Mesenchymal stem cell (in vitro differentiated cells and primary cell): ENCODE data around the gene FOLR3.

Experiments used
- DNase-seq: peaks from one replicate; pipeline ENCODE4 v3.0.0-alpha.2; 2013
- H2AFZ ChIP-seq: one replicate; pipeline ENCODE4 v1.6.1; 2013; ENCODE audit warnings: low read depth, mild to moderate bottlenecking, control low read depth, inconsistent platforms, low read length, moderate library complexity
- H2AK5ac ChIP-seq: 2 replicates; pipeline ENCODE4 v1.6.1; 2013; ENCODE audit warnings: low read length, moderate library complexity, mild to moderate bottlenecking, inconsistent platforms; ENCODE audit not compliant: severe bottlenecking
- H2BK120ac ChIP-seq: one replicate; pipeline ENCODE4 v1.6.1; 2013; ENCODE audit warnings: low read depth, mild to moderate bottlenecking, inconsistent platforms, low read length, moderate library complexity
- H2BK12ac ChIP-seq, 2 experiments: one replicate each; pipeline ENCODE4 v1.6.1; 2013; ENCODE audit warnings: inconsistent platforms in 2 of 2, low read length in 2 of 2, mild to moderate bottlenecking in 2 of 2, moderate library complexity in 2 of 2, control low read depth in 1 of 2
- H2BK15ac ChIP-seq: one replicate; pipeline ENCODE4 v1.6.1; 2013; ENCODE audit warnings: mild to moderate bottlenecking, low read depth, inconsistent platforms; ENCODE audit not compliant: poor library complexity, severe bottlenecking
- H2BK5ac ChIP-seq: 2 replicates; pipeline ENCODE4 v1.6.1; 2013; ENCODE audit warnings: low read depth, mild to moderate bottlenecking, low read length, control low read depth, inconsistent platforms; ENCODE audit not compliant: poor library complexity, severe bottlenecking
- H3K14ac ChIP-seq, 2 experiments: one replicate each; pipeline ENCODE4 v1.6.1; 2013; ENCODE audit warnings: inconsistent platforms in 2 of 2, low read length in 2 of 2, control low read depth in 1 of 2, mild to moderate bottlenecking in 1 of 2, moderate library complexity in 1 of 2
- H3K18ac ChIP-seq, 2 experiments: one replicate each; pipeline ENCODE4 v1.6.1; 2013; ENCODE audit warnings: inconsistent platforms in 2 of 2, low read length in 2 of 2, control low read depth in 1 of 2, low read depth in 1 of 2, mild to moderate bottlenecking in 1 of 2
- H3K23ac ChIP-seq, 2 experiments: one replicate each; pipeline ENCODE4 v1.6.1; 2013; ENCODE audit warnings: inconsistent platforms in 2 of 2, low read length in 2 of 2, mild to moderate bottlenecking in 2 of 2, moderate library complexity in 2 of 2, control low read depth in 1 of 2
- H3K27ac ChIP-seq: 2 replicates; pipeline ENCODE4 v1.5.1; 2013; ENCODE audit warnings: mild to moderate bottlenecking, moderate library complexity, low read length, control low read depth, inconsistent platforms; ENCODE audit not compliant: poor library complexity, severe bottlenecking
- H3K27me3 ChIP-seq, 2 experiments: 2 replicates each; pipeline versions ENCODE4 v1.6.1 to v1.7.0; 2013; ENCODE audit warnings: low read length in 2 of 2, mild to moderate bottlenecking in 2 of 2, moderate library complexity in 2 of 2, control low read depth in 1 of 2, inconsistent platforms in 1 of 2; ENCODE audit not compliant: control insufficient read depth in 1 of 2, insufficient read depth in 1 of 2
- H3K36me3 ChIP-seq, 2 experiments: 2 replicates each; pipeline versions ENCODE4 v1.6.1 to v1.7.0; 2013; ENCODE audit warnings: low read length in 2 of 2, control low read depth in 1 of 2, inconsistent platforms in 1 of 2, low read depth in 1 of 2, mild to moderate bottlenecking in 1 of 2; ENCODE audit not compliant: insufficient read depth in 2 of 2, control insufficient read depth in 1 of 2
- H3K4ac ChIP-seq, 2 experiments: one replicate each; pipeline ENCODE4 v1.6.1; 2013; ENCODE audit warnings: inconsistent platforms in 2 of 2, low read length in 2 of 2, mild to moderate bottlenecking in 2 of 2, moderate library complexity in 2 of 2, control low read depth in 1 of 2, low read depth in 1 of 2
- H3K4me1 ChIP-seq: 2 replicates; pipeline ENCODE4 v1.6.1; 2013; ENCODE audit warnings: low read depth, low read length, control low read depth; ENCODE audit not compliant: control insufficient read depth, insufficient read depth
- H3K4me2 ChIP-seq: 2 replicates; pipeline ENCODE4 v1.6.1; 2013; ENCODE audit warnings: low read length, mild to moderate bottlenecking, inconsistent platforms; ENCODE audit not compliant: poor library complexity, severe bottlenecking
- H3K4me3 ChIP-seq, 2 experiments: 2 replicates each; pipeline versions ENCODE4 v1.5.1 to v1.7.0; 2013; ENCODE audit warnings: low read length in 2 of 2, mild to moderate bottlenecking in 2 of 2, control low read depth in 1 of 2, low read depth in 1 of 2; ENCODE audit not compliant: insufficient read depth in 1 of 2
- H3K79me1 ChIP-seq: replicated peaks from 2 replicates; pipeline ENCODE4 v1.6.1; 2013; ENCODE audit warnings: mild to moderate bottlenecking, control low read depth, low read length, inconsistent platforms; ENCODE audit not compliant: poor library complexity, severe bottlenecking
- H3K9ac ChIP-seq: 2 replicates; pipeline ENCODE4 v1.7.0; 2013; ENCODE audit warnings: mild to moderate bottlenecking, low read length, moderate library complexity
- H3K9me3 ChIP-seq: 2 replicates; pipeline ENCODE4 v1.7.0; 2013; ENCODE audit warnings: mild to moderate bottlenecking, low read length; ENCODE audit not compliant: control insufficient read depth
- H4K8ac ChIP-seq: one replicate; pipeline ENCODE4 v1.6.1; 2013; ENCODE audit warnings: inconsistent platforms, mild to moderate bottlenecking, low read length, moderate library complexity
- H4K91ac ChIP-seq: one replicate; pipeline ENCODE4 v1.6.1; 2013; ENCODE audit warnings: mild to moderate bottlenecking, low read length, inconsistent platforms
- WGBS: methylation state at CpG from one replicate; pipeline ENCODE4 v1.1.7; 2013; ENCODE audit warnings: mixed read lengths; 5-methylcytosine and 5-hydroxymethylcytosine counted together

Gene FOLR3

GRCh38 chr11:72173291-72173690 is 37.8 kb downstream of the FOLR3 start:
- Histone ChIP-seq H3K4me1 (no peaks in the 10 kb centered on the region), H3K27me3 (peaks cover 0 to 13% of the 10 kb centered on the region in 2 experiments), H2BK120ac (no peak overlapping the region), H3K9me3 (no peaks in the 10 kb centered on the region), H3K36me3 (no peaks in the 10 kb centered on the region), H3K14ac (no peak overlapping the region), H3K9ac (no peak overlapping the region), H2BK15ac (no peak overlapping the region), H2BK12ac (no peak overlapping the region), H3K27ac (no peak overlapping the region), H3K79me1 (no peaks in the 10 kb centered on the region), H4K8ac (no peak overlapping the region), H2AK5ac (no peak overlapping the region), H2AFZ (no peak overlapping the region), H2BK5ac (no peak overlapping the region), H3K4me3 (no peak overlapping the region), H3K4me2 (no peak overlapping the region), H3K23ac (no peak overlapping the region), H3K18ac (no peak overlapping the region), H3K4ac (no peak overlapping the region), H4K91ac (no peak overlapping the region)
- no peak for DNase-seq
- 89% methylated on average over 2 of the region's 3 CpGs for WGBS

DNA sequence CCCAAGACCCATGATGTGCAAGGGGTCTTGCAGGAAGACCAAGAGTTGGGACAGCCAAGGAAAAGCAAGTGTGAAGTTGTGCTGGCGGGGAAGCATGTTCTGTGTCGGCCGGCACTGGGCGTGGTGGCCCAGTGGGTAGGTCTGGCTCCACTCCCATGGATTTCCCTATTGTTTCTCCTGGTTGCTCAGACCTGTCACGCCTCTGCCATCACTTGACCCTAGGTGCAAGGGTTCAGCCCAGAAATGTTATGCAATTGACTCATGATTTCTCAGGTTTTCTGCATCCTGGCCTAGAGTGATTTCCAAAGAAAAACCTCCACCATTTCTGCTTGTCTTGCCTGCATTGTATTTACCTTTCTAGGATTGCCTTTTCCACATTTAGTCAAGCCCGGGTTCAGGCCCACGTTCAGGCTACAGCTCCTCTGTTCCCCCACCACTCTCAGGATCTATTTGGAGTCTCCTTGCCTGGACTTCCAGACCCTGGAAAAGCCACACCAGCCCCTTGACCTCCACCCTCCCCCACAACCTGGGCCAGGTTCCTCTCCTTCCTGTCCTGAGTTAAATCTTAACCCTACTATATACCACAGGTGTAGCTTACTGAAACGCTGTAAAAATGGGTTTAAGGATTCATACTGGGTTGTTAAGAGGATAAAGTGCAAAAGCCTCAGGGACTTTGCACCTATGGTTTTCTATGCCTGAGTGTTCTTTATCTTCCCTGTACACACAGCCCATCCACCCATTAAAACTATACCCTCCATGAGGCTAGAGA is 39.0 kb downstream of the FOLR3 start:
- H2BK120ac ChIP-seq: no peak overlapping the region
- H3K18ac ChIP-seq: no peak overlapping the region
- no peak overlapping the region for H3K27ac ChIP-seq
- peaks cover 0 to 13% of the 10 kb centered on the region in 2 experiments for H3K27me3 ChIP-seq
- no peaks in the 10 kb centered on the region for H3K36me3 ChIP-seq
- H4K8ac ChIP-seq: no peak overlapping the region
- no peak overlapping the region for H3K4ac ChIP-seq
- H3K4me2 ChIP-seq: no peak overlapping the region
- no peak overlapping the region for H3K4me3 ChIP-seq
- H3K79me1 ChIP-seq: no peaks in the 10 kb centered on the region
- peak overlapping the region; percentile 35 for H4K91ac ChIP-seq
- no peak overlapping the region for H2BK5ac ChIP-seq
- no peak overlapping the region for H3K9ac ChIP-seq
- 90% methylated on average over 7 of the region's 8 CpGs for WGBS
- H2AFZ ChIP-seq: no peak overlapping the region
- no peak overlapping the region for H3K23ac ChIP-seq
- H2AK5ac ChIP-seq: no peak overlapping the region
- no peaks in the 10 kb centered on the region for H3K4me1 ChIP-seq
- H2BK15ac ChIP-seq: no peak overlapping the region
- H2BK12ac ChIP-seq: no peak overlapping the region
- no peak overlapping the region for H3K14ac ChIP-seq
- H3K9me3 ChIP-seq: no peaks in the 10 kb centered on the region
- DNase-seq: no peak

GRCh38 chr11:72177656-72178055 is 42.1 kb downstream of the FOLR3 start:
- Histone ChIP-seq H3K14ac (no peak overlapping the region), H3K4me2 (no peak overlapping the region), H3K4ac (no peak overlapping the region), H4K8ac (no peak overlapping the region), H2AK5ac (no peak overlapping the region), H3K9me3 (no peaks in the 10 kb centered on the region), H2BK15ac (no peak overlapping the region), H3K27ac (no peak overlapping the region), H3K36me3 (no peaks in the 10 kb centered on the region), H2BK12ac (no peak overlapping the region), H3K4me1 (no peaks in the 10 kb centered on the region), H3K4me3 (no peak overlapping the region), H2BK120ac (no peak overlapping the region), H2AFZ (no peak overlapping the region), H2BK5ac (no peak overlapping the region), H3K18ac (no peak overlapping the region), H3K9ac (no peak overlapping the region), H3K27me3 (peaks cover 14 to 18% of the 10 kb centered on the region in 2 experiments), H4K91ac (no peak overlapping the region), H3K23ac (no peak overlapping the region), H3K79me1 (no peaks in the 10 kb centered on the region)
- 92% methylated on average over 6 of the region's 6 CpGs for WGBS
- DNase-seq: no peak

GRCh38 chr11:72179049-72179803 is 43.7 kb downstream of the FOLR3 start:
- no peak overlapping the region for H3K4me3 ChIP-seq
- no peak overlapping the region for H3K14ac ChIP-seq
- no peak overlapping the region for H4K8ac ChIP-seq
- no peak overlapping the region for H3K4ac ChIP-seq
- no peaks in the 10 kb centered on the region for H3K36me3 ChIP-seq
- no peak overlapping the region for H2BK15ac ChIP-seq
- no peak overlapping the region for H3K18ac ChIP-seq
- H2BK12ac ChIP-seq: no peak overlapping the region
- no peak overlapping the region for H3K23ac ChIP-seq
- no peaks in the 10 kb centered on the region for H3K4me1 ChIP-seq
- 69% methylated on average over 2 of the region's 7 CpGs for WGBS
- no peak overlapping the region for H3K9ac ChIP-seq
- H3K27me3 ChIP-seq: peaks cover 14 to 18% of the 10 kb centered on the region in 2 experiments
- no peak overlapping the region for H2BK120ac ChIP-seq
- H3K79me1 ChIP-seq: no peaks in the 10 kb centered on the region
- no peak overlapping the region for H2BK5ac ChIP-seq
- no peak overlapping the region for H3K4me2 ChIP-seq
- no peak for DNase-seq
- no peaks in the 10 kb centered on the region for H3K9me3 ChIP-seq
- no peak overlapping the region for H2AK5ac ChIP-seq
- no peak overlapping the region for H4K91ac ChIP-seq
- H3K27ac ChIP-seq: no peak overlapping the region
- H2AFZ ChIP-seq: no peak overlapping the region
